HG03103 (cell line): ENCODE measurements around the gene HK1.
"Not testable (repeated sequence)": the region's sequence is repeated elsewhere in the genome, so short reads cannot be mapped to it uniquely, and the experiment has no call there.

Experiments
- ATAC-seq: cut with Tn5 transposase; IDR thresholded peaks from one replicate; pipeline ENCODE4 v1.9.1; 2021; ENCODE audit warnings: low read depth; ENCODE audit not compliant: unreplicated experiment

HK1 gene

GRCh38 chr10:69325637-69326523, 47.6 kb downstream of the HK1 start:
- not testable (repeated sequence) for ATAC-seq

GRCh38 chr10:69326692-69327091, 48.4 kb downstream of the HK1 start:
- ATAC-seq, result no peak

- no peak for ATAC-seq
Measured at GRCh38 chr10:69327463-69328379, 49.4 kb downstream of the HK1 start.

GRCh38 chr10:69328380-69328735, 50.1 kb downstream of the HK1 start:
- no peak for ATAC-seq

- ATAC-seq, result not testable (repeated sequence)
Measured at GRCh38 chr10:69328888-69329287, 50.6 kb downstream of the HK1 start.

GRCh38 chr10:69329721-69330178, 51.5 kb downstream of the HK1 start:
- ATAC-seq, result no peak

- no peak for ATAC-seq
Measured at GRCh38 chr10:69331161-69331560, 52.9 kb downstream of the HK1 start.

GRCh38 chr10:69332278-69333010, 54.1 kb downstream of the HK1 start:
- no peak for ATAC-seq

- ATAC-seq, result no peak
Measured at GRCh38 chr10:69333205-69333604, 54.9 kb downstream of the HK1 start.

- ATAC-seq, result not testable (repeated sequence)
Measured at GRCh38 chr10:69333865-69334301, 55.6 kb downstream of the HK1 start.

GRCh38 chr10:69334302-69335062, 56.2 kb downstream of the HK1 start:
- no peak for ATAC-seq

- no peak for ATAC-seq
Measured at GRCh38 chr10:69335063-69335587, 56.8 kb downstream of the HK1 start.

GRCh38 chr10:69335613-69336012, 57.3 kb downstream of the HK1 start:
- no peak for ATAC-seq

- no peak for ATAC-seq
Measured at GRCh38 chr10:69336952-69337295, 58.6 kb downstream of the HK1 start.

- no peak for ATAC-seq
Measured at GRCh38 chr10:69337296-69338132, 59.2 kb downstream of the HK1 start.

- ATAC-seq, result no peak
Measured at GRCh38 chr10:69338133-69338456, 59.8 kb downstream of the HK1 start.

- ATAC-seq, result no peak
Measured at GRCh38 chr10:69338547-69339450, 60.5 kb downstream of the HK1 start.

- ATAC-seq, result no peak
Measured at GRCh38 chr10:69340695-69341094, 62.4 kb downstream of the HK1 start.
